Neural cell (in vitro differentiated cells): ENCODE data around the gene CHTF8. TPM values are rescaled to one million over a fixed set of nuclear protein-coding genes. Genes with fewer than 3 reads are reported as not detected.
"Not testable (repeated sequence)": the region's sequence is repeated elsewhere in the genome, so short reads cannot be mapped to it uniquely, and the experiment has no call there.

ENCODE experiments used
- H2AFZ ChIP-seq: fragments of 200-600, 300-800 bp; sonication (generic), shearing (Covaris generic); 2 replicates; pipeline ENCODE4 v1.6.0; 2014; ENCODE audit warnings: low read depth, mild to moderate bottlenecking, antibody characterized with exemption, low read length, moderate library complexity
- H3F3A ChIP-seq: fragments of 200-600 bp; shearing (Covaris generic); 2 replicates; pipeline ENCODE4 v1.6.1; 2016; ENCODE audit warnings: mild to moderate bottlenecking, moderate library complexity, mixed read lengths, antibody characterized with exemption, low read length; ENCODE audit not compliant: insufficient read depth, poor library complexity, severe bottlenecking
- H3K27ac ChIP-seq: fragments of 200-600, 300-800 bp; sonication (generic), shearing (Covaris generic); 2 replicates; pipeline ENCODE4 v1.5.1; 2014; ENCODE audit warnings: mild to moderate bottlenecking, low read length, moderate library complexity
- H3K27me3 ChIP-seq: fragments of 300-800, 200-600 bp; sonication (generic), shearing (Covaris generic); 2 replicates; pipeline ENCODE4 v1.6.0; 2014; ENCODE audit warnings: mild to moderate bottlenecking, low read depth, low read length, moderate library complexity; ENCODE audit not compliant: insufficient read depth
- H3K36me3 ChIP-seq: fragments of 300-800, 200-600 bp; sonication (generic), shearing (Covaris generic); 2 replicates; pipeline ENCODE4 v1.5.1; 2014; ENCODE audit warnings: mild to moderate bottlenecking, antibody characterized with exemption, low read length, moderate library complexity; ENCODE audit not compliant: insufficient read depth
- H3K4me2 ChIP-seq: fragments of 300-800, 200-600 bp; sonication (generic), shearing (Covaris generic); 2 replicates; pipeline ENCODE4 v1.6.0; 2014; ENCODE audit warnings: mild to moderate bottlenecking, low read length
- H3K4me3 ChIP-seq: fragments of 300-800, 200-600 bp; sonication (generic), shearing (Covaris generic); 2 replicates; pipeline ENCODE4 v1.5.1; 2014; ENCODE audit warnings: mild to moderate bottlenecking, low read length, moderate library complexity
- H3K79me2 ChIP-seq: fragments of 200-600 bp; shearing (Covaris generic); replicated peaks from 2 replicates; pipeline ENCODE4 v1.6.0; 2014; ENCODE audit warnings: mild to moderate bottlenecking, low read length, moderate library complexity; ENCODE audit not compliant: insufficient read depth
- H3K9ac ChIP-seq: fragments of 300-800, 200-600 bp; sonication (generic), shearing (Covaris generic); 2 replicates; pipeline ENCODE4 v1.6.1; 2016; ENCODE audit warnings: mild to moderate bottlenecking, low read length, mixed read lengths
- H3K9me2 ChIP-seq: fragments of 200-600 bp; shearing (Covaris generic); 2 replicates; pipeline ENCODE4 v1.6.1; 2016; ENCODE audit warnings: mild to moderate bottlenecking, low read length, mixed read lengths; ENCODE audit not compliant: insufficient read depth
- H3K9me3 ChIP-seq: fragments of 200-600, 300-800 bp; sonication (generic), shearing (Covaris generic); 2 replicates; pipeline ENCODE4 v1.6.1; 2016; ENCODE audit warnings: mild to moderate bottlenecking, mixed run types, low read length, moderate library complexity, mixed read lengths
- H4K20me1 ChIP-seq: fragments of 200-600 bp; shearing (Covaris generic); 2 replicates; pipeline ENCODE4 v1.6.1; 2016; ENCODE audit warnings: mild to moderate bottlenecking, mixed run types; ENCODE audit not compliant: insufficient read depth
- EP300 ChIP-seq: fragments of 450-650 bp; conservative IDR thresholded peaks from 2 replicates; pipeline ENCODE4 v1.6.1; 2014; ENCODE audit warnings: antibody characterized with exemption, mild to moderate bottlenecking, moderate library complexity; ENCODE audit not compliant: poor library complexity, severe bottlenecking
- EZH2 ChIP-seq: fragments of 200-600, 300-800 bp; shearing (Covaris generic), sonication (generic); IDR thresholded peaks from 2 replicates; pipeline ENCODE4 v1.6.1; 2014; ENCODE audit warnings: antibody characterized with exemption, low read length, borderline replicate concordance, mild to moderate bottlenecking; ENCODE audit not compliant: insufficient read depth, poor library complexity, severe bottlenecking
- MXI1 ChIP-seq: fragments of 450-650 bp; conservative IDR thresholded peaks from 2 replicates; pipeline ENCODE4 v1.6.1; 2014; ENCODE audit warnings: antibody characterized with exemption, mild to moderate bottlenecking; ENCODE audit not compliant: poor library complexity, severe bottlenecking
- POLR2AphosphoS5 ChIP-seq: IDR thresholded peaks from 2 replicates; pipeline ENCODE4 v1.6.1; 2012
- RAD21 ChIP-seq: fragments of 450-650 bp; conservative IDR thresholded peaks from 2 replicates; pipeline ENCODE4 v1.6.1; 2014; ENCODE audit warnings: antibody characterized with exemption, mild to moderate bottlenecking, moderate library complexity
- SMC3 ChIP-seq: fragments of 450-650 bp; conservative IDR thresholded peaks from 2 replicates; pipeline ENCODE4 v1.6.1; 2014; ENCODE audit warnings: antibody characterized with exemption, mild to moderate bottlenecking, moderate library complexity; ENCODE audit not compliant: poor library complexity
- TAF1 ChIP-seq: IDR thresholded peaks from 2 replicates; pipeline ENCODE4 v1.6.1; 2012; ENCODE audit warnings: low read depth
- polyA plus RNA-seq: library from polyadenylated mRNA; depleted of rRNA; stranded (reverse); fragments of >200 nt; gene quantifications from 2 replicates; pipeline ENCODE4 v1.2.3, GENCODE V29; 2014
- TF ChIP-seq, protein P1 (sequence below): fragments of 450-650 bp; IDR thresholded peaks from 2 replicates; pipeline ENCODE4 v1.5.1; 2014; ENCODE audit warnings: antibody characterized with exemption, mild to moderate bottlenecking, moderate library complexity; ENCODE audit not compliant: poor library complexity, severe bottlenecking
- TF ChIP-seq, protein P2 (sequence below): IDR thresholded peaks from 2 replicates; pipeline ENCODE4 v1.6.1; 2012; ENCODE audit warnings: borderline replicate concordance

The CHTF8 gene
- polyA plus RNA-seq, 1 donor from 2014 or later, result 109 TPM

DNA sequence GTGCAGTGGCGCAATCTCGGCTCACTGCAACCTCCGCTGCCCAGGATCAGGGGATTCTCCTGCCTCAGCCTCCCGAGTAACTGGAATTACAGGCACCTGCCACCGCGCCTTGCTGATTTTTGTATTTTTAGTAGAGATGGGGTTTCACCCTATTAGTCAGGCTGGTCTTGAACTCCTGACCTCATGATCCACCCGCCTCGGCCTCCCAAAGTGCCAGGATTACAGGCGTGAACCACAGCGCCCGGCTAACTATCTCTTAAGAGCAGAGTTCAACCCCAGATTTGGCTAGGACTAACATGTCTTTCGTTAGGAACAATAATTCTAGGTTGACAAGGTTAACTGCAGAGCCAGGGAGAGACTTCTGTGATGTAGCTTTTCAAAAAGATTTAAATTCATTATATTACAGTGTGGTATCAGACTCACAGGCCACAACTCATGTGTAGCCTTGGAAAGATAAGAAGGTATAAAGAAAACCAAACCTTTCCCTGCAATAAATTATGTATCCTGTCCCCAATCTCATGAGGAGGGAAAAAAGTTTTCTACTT lies 4.3 kb downstream of the CHTF8 start:
- H3K36me3 ChIP-seq, result no peaks in the 10 kb centered on the region
- H3K9ac ChIP-seq, result no peak overlapping the region
- TF ChIP-seq SMC3 (no peak), RAD21 (no peak), MXI1 (no peak), POLR2AphosphoS5 (no peak), EZH2 (no peak), TAF1 (no peak), EP300 (no peak)
- TF ChIP-seq, protein P1, sequence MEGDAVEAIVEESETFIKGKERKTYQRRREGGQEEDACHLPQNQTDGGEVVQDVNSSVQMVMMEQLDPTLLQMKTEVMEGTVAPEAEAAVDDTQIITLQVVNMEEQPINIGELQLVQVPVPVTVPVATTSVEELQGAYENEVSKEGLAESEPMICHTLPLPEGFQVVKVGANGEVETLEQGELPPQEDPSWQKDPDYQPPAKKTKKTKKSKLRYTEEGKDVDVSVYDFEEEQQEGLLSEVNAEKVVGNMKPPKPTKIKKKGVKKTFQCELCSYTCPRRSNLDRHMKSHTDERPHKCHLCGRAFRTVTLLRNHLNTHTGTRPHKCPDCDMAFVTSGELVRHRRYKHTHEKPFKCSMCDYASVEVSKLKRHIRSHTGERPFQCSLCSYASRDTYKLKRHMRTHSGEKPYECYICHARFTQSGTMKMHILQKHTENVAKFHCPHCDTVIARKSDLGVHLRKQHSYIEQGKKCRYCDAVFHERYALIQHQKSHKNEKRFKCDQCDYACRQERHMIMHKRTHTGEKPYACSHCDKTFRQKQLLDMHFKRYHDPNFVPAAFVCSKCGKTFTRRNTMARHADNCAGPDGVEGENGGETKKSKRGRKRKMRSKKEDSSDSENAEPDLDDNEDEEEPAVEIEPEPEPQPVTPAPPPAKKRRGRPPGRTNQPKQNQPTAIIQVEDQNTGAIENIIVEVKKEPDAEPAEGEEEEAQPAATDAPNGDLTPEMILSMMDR, result no peak
- TF ChIP-seq, protein P2, sequence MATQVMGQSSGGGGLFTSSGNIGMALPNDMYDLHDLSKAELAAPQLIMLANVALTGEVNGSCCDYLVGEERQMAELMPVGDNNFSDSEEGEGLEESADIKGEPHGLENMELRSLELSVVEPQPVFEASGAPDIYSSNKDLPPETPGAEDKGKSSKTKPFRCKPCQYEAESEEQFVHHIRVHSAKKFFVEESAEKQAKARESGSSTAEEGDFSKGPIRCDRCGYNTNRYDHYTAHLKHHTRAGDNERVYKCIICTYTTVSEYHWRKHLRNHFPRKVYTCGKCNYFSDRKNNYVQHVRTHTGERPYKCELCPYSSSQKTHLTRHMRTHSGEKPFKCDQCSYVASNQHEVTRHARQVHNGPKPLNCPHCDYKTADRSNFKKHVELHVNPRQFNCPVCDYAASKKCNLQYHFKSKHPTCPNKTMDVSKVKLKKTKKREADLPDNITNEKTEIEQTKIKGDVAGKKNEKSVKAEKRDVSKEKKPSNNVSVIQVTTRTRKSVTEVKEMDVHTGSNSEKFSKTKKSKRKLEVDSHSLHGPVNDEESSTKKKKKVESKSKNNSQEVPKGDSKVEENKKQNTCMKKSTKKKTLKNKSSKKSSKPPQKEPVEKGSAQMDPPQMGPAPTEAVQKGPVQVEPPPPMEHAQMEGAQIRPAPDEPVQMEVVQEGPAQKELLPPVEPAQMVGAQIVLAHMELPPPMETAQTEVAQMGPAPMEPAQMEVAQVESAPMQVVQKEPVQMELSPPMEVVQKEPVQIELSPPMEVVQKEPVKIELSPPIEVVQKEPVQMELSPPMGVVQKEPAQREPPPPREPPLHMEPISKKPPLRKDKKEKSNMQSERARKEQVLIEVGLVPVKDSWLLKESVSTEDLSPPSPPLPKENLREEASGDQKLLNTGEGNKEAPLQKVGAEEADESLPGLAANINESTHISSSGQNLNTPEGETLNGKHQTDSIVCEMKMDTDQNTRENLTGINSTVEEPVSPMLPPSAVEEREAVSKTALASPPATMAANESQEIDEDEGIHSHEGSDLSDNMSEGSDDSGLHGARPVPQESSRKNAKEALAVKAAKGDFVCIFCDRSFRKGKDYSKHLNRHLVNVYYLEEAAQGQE, result no peak

DNA sequence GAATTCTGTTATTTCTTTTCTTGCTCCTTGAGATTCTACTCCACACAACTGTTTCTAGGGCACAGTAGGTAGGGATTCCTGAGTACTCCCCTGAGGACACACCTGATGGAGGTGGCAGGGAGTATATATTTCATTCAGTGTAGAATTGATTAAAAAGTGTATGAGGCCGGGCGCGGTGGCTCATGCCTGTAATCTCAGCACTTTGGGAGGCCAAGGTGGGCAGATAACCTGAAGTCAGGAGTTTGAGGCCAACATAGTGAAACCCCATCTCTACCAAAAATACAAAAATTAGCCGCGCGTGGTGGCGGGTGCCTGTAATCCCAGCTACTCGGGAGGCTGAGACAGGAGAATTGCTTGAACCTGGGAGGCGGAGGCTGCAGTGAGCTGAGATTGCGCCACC lies 5.6 kb downstream of the CHTF8 start:
- not testable (repeated sequence) for H3K27ac ChIP-seq, H3K9me3 ChIP-seq, H3K9ac ChIP-seq, H3K27me3 ChIP-seq, H3K9me2 ChIP-seq, H3K36me3 ChIP-seq, H4K20me1 ChIP-seq, H3F3A ChIP-seq, H3K4me3 ChIP-seq, H2AFZ ChIP-seq, H3K4me2 ChIP-seq
- H3K79me2 ChIP-seq, result peaks cover 35% of the 10 kb centered on the region

More for the DNA sequence above, 4.3 kb downstream of the CHTF8 start:
- no peaks in the 10 kb centered on the region for H4K20me1 ChIP-seq
- peaks cover 36% of the 10 kb centered on the region for H3K79me2 ChIP-seq
- no peaks in the 10 kb centered on the region for H3K27me3 ChIP-seq
- no peak overlapping the region for H3K4me2 ChIP-seq
- no peak overlapping the region for H3K27ac ChIP-seq
- H2AFZ ChIP-seq, result no peak overlapping the region
- no peaks in the 10 kb centered on the region for H3K9me2 ChIP-seq
- H3K4me3 ChIP-seq, result no peak overlapping the region
- no peaks in the 10 kb centered on the region for H3K9me3 ChIP-seq
- H3F3A ChIP-seq, result no peaks in the 10 kb centered on the region

DNA sequence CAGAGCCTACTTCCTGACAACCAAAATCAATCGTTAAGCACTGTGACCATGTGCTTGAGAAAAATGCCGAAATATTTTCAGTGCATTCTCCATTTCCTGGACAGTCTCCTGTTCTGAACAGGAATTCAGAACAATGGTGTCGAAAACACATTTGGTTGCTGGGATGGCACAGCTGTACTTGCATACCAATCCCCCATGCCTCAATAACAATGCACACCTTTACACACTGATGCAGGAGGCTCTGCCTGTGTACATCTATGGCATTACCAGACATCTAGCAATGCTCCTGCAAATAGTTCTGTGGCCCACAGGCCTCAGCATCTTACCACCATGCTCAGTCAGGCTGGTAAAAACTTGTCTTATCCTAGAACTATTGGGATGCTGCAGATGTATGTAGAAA lies 6.2 kb downstream of the CHTF8 start:
- Histone ChIP-seq H4K20me1 (no peaks in the 10 kb centered on the region), H3K27ac (no peak overlapping the region), H3K4me2 (no peak overlapping the region), H3K4me3 (no peak overlapping the region), H3K27me3 (no peaks in the 10 kb centered on the region), H3K9me3 (no peaks in the 10 kb centered on the region), H3K79me2 (peaks cover 31% of the 10 kb centered on the region), H3K36me3 (no peaks in the 10 kb centered on the region), H3K9me2 (no peaks in the 10 kb centered on the region), H3F3A (no peaks in the 10 kb centered on the region), H2AFZ (no peak overlapping the region), H3K9ac (no peak overlapping the region)
- TF ChIP-seq, protein P2, result no peak
- TF ChIP-seq MXI1 (no peak), TAF1 (no peak), EZH2 (no peak), RAD21 (no peak), SMC3 (no peak), EP300 (no peak), POLR2AphosphoS5 (no peak)
- TF ChIP-seq, protein P1, result no peak
